Measurements from ENCODE around the gene DNAI7. TPM values are rescaled to one million over a fixed set of nuclear protein-coding genes. Genes with fewer than 3 reads are reported as not detected.

The DNAI7 gene
- total RNA-seq, 1 experiment from 2014 or later: 0.52 TPM

- CTCF ChIA-PET: no interaction called here
- ATAC-seq: no peak
These were observed 18.4 kb upstream of the DNAI7 start for GRCh38 chr12:25213338-25213737.

GRCh38 chr12:25208554-25208953 is 13.6 kb upstream of the DNAI7 start:
- Histone ChIP-seq H3K36me3 (ENCODE audit: control insufficient read depth in 1 of 2, insufficient read depth in 2 of 2, low read length in 2 of 2) (peaks cover 3 to 18% of the 10 kb centered on the region in 2 experiments; a peak in 3 of 4 replicates), H3K4me3 (replicated peaks in 1 of 2; ENCODE audit: low read depth in 1 of 2, low read length in 2 of 2) (no peak overlapping the region), H3K27me3 (ENCODE audit: insufficient read depth, low read length) (no peaks in the 10 kb centered on the region), H3K4me2 (ENCODE audit: low read length) (no peak overlapping the region), H4K20me1 (ENCODE audit: insufficient read depth) (no peaks in the 10 kb centered on the region), H3K9me3 (ENCODE audit: control insufficient read depth in 1 of 2, insufficient read depth in 1 of 2, low read depth in 1 of 2, low read length in 2 of 2) (no peaks in the 10 kb centered on the region), H3K4me1 (ENCODE audit: control insufficient read depth in 1 of 2, insufficient read depth in 2 of 2, low read length in 2 of 2) (no peaks in the 10 kb centered on the region), H3K9me2 (ENCODE audit: insufficient read depth) (no peaks in the 10 kb centered on the region), H3K79me2 (ENCODE audit: insufficient read depth, low read length) (peaks cover under 1% of the 10 kb centered on the region; the same call in 1 of the 2 replicates), H2AFZ (ENCODE audit: low read depth, low read length, poor library complexity, severe bottlenecking) (no peak overlapping the region), H3K9ac (ENCODE audit: low read length) (no peak overlapping the region), H3K27ac (ENCODE audit: low read depth, low read length) (no peak overlapping the region)
- TF ChIP-seq YY1 (IDR thresholded peaks at IDR 0.05; ENCODE audit: extremely low read depth, insufficient replicate concordance, low read depth, low read length) (no peak), POLR2A (IDR thresholded peaks at IDR 0.05; ENCODE audit: borderline replicate concordance, extremely low read depth, insufficient read depth, insufficient read length) (no peak), FOSL1 (IDR thresholded peaks at IDR 0.05; ENCODE audit: low read depth) (no peak), CEBPB (IDR thresholded peaks at IDR 0.05; ENCODE audit: low read depth) (no peak), EZH2 (IDR thresholded peaks at IDR 0.05) (no peak), SIN3A (IDR thresholded peaks at IDR 0.05; ENCODE audit: low read depth) (no peak), ZNF274 (IDR thresholded peaks at IDR 0.05; ENCODE audit: low read depth, low read length) (no peak), JUND (IDR thresholded peaks at IDR 0.05) (no peak), CBX3 (IDR thresholded peaks at IDR 0.05; ENCODE audit: low read depth) (no peak), EGR1 (IDR thresholded peaks at IDR 0.05; ENCODE audit: low read depth) (no peak), ELF1 (IDR thresholded peaks at IDR 0.05; ENCODE audit: borderline replicate concordance, low read depth) (no peak), EZH2phosphoT487 (IDR thresholded peaks at IDR 0.05; ENCODE audit: borderline replicate concordance) (no peak), REST (IDR thresholded peaks at IDR 0.05; ENCODE audit: low read depth) (no peak)
- no peak for ATAC-seq
- CTCF ChIA-PET: no interaction called here
- intact Hi-C loops (cut with micrococcal nuclease): no loop called here
- DNase-seq (ENCODE audit: low read depth, low spot score): no peak
- no TSS peak for BruUV-seq (replicated peaks)
- RAD21 ChIA-PET (ENCODE audit: low non-redundant PET in 1 of 2, low total read pairs in 2 of 2, uncharacterized antibody in 2 of 2, unreplicated experiment in 2 of 2): no interaction called here
- POLR2A ChIA-PET: no interaction called here

More at GRCh38 chr12:25213338-25213737, 18.4 kb upstream of the DNAI7 start:
- no peaks in the 10 kb centered on the region for H3K4me1 ChIP-seq (ENCODE audit: control insufficient read depth in 1 of 2, insufficient read depth in 2 of 2, low read length in 2 of 2)
- H3K27me3 ChIP-seq (ENCODE audit: insufficient read depth, low read length): no peaks in the 10 kb centered on the region
- RAD21 ChIA-PET (ENCODE audit: low non-redundant PET in 1 of 2, low total read pairs in 2 of 2, uncharacterized antibody in 2 of 2, unreplicated experiment in 2 of 2): no interaction called here
- H3K9me3 ChIP-seq (ENCODE audit: control insufficient read depth in 1 of 2, insufficient read depth in 1 of 2, low read depth in 1 of 2, low read length in 2 of 2): no peaks in the 10 kb centered on the region
- H3K9ac ChIP-seq (ENCODE audit: low read length): no peak overlapping the region
- POLR2A ChIA-PET: no interaction called here
- H3K27ac ChIP-seq (ENCODE audit: low read depth, low read length): no peak overlapping the region
- peaks cover 6% of the 10 kb centered on the region; the same call in 1 of the 2 replicates for H3K79me2 ChIP-seq (ENCODE audit: insufficient read depth, low read length)
- TF ChIP-seq EZH2 (IDR thresholded peaks at IDR 0.05) (no peak), EZH2phosphoT487 (IDR thresholded peaks at IDR 0.05; ENCODE audit: borderline replicate concordance) (no peak), RAD21 (IDR thresholded peaks at IDR 0.05; ENCODE audit: low read depth) (no peak)
- H3K4me3 ChIP-seq (replicated peaks in 1 of 2; ENCODE audit: low read depth in 1 of 2, low read length in 2 of 2): no peak overlapping the region
- H3K4me2 ChIP-seq (ENCODE audit: low read length): no peak overlapping the region
- H3K36me3 ChIP-seq (ENCODE audit: control insufficient read depth in 1 of 2, insufficient read depth in 2 of 2, low read length in 2 of 2): peaks cover 0 to 16% of the 10 kb centered on the region in 2 experiments; a peak in 3 of 4 replicates
- no peaks in the 10 kb centered on the region for H3K9me2 ChIP-seq (ENCODE audit: insufficient read depth)
- BruUV-seq (replicated peaks): no TSS peak
- no peak overlapping the region for H2AFZ ChIP-seq (ENCODE audit: low read depth, low read length, poor library complexity, severe bottlenecking)
- H4K20me1 ChIP-seq (ENCODE audit: insufficient read depth): no peaks in the 10 kb centered on the region; the same call in 1 of the 2 replicates
- intact Hi-C loops (cut with micrococcal nuclease): loop anchor here (5.0 kb wide), 1 partner anchor 344 kb away; no protein-coding TSS in a partner anchor
- DNase-seq (ENCODE audit: low read depth, low spot score): no peak

Data from HCT116 (cell line).